Measurements from ENCODE around the gene GPRC5C. TPM values are rescaled to one million over a fixed set of nuclear protein-coding genes. Genes with fewer than 3 reads are reported as not detected.
A peak's percentile ranks its signal among the peaks of the same experiment; 100 is the strongest.

The GPRC5C gene
- total RNA-seq, 1 donor from 2014 or later: 13.5 TPM

- Histone ChIP-seq H3F3A (ENCODE audit: low read depth) (peaks cover 38% of the 10 kb centered on the region), H3K4me2 (peak overlapping the region; percentile 94), H3K4me3 (no peak overlapping the region), H3K27me3 (peaks cover 38% of the 10 kb centered on the region), H3K9ac (no peak overlapping the region), H3K36me3 (no peaks in the 10 kb centered on the region), H3K9me3 (ENCODE audit: low read depth) (no peaks in the 10 kb centered on the region), H3K27ac (no peak overlapping the region), H2AFZ (replicated peaks) (peak overlapping the region; percentile 16), H3K79me2 (ENCODE audit: low read depth) (no peaks in the 10 kb centered on the region), H4K20me1 (ENCODE audit: low read depth) (peaks cover 8% of the 10 kb centered on the region), H3K4me1 (peaks cover 30% of the 10 kb centered on the region)
- peaks cover 25% of the 10 kb centered on the region for H3K27me3 Mint-ChIP-seq (ENCODE audit: insufficient read depth, low read depth)
- TF ChIP-seq EZH2phosphoT487 (IDR thresholded peaks at IDR 0.05): no peak
- TF ChIP-seq EZH2 (IDR thresholded peaks at IDR 0.05): no peak
- TF ChIP-seq CTCF (IDR thresholded peaks at IDR 0.05): no peak
- no peaks in the 10 kb centered on the region for H3K36me3 Mint-ChIP-seq
- no peaks in the 10 kb centered on the region for H3K9me3 Mint-ChIP-seq
- H3K4me3 Mint-ChIP-seq: peak overlapping the region; percentile 30
- H3K4me1 Mint-ChIP-seq: peaks cover 54% of the 10 kb centered on the region
- peak overlapping the region; percentile 81 for H3K27ac Mint-ChIP-seq
- DNase-seq (ENCODE audit: low spot score): no peak
Observed at GRCh38 chr17:74455821-74456220, 23.9 kb downstream of the GPRC5C start.

GRCh38 chr17:74457146-74457819, 25.4 kb downstream of the GPRC5C start:
- peak overlapping the region; percentile 88 for H2AFZ ChIP-seq (replicated peaks)

GRCh38 chr17:74457820-74458166, 25.9 kb downstream of the GPRC5C start:
- H3K36me3 Mint-ChIP-seq: no peaks in the 10 kb centered on the region
- no peak for DNase-seq (ENCODE audit: low spot score)
- Histone ChIP-seq H3K9me3 (ENCODE audit: low read depth) (no peaks in the 10 kb centered on the region), H3K4me3 (no peak overlapping the region), H4K20me1 (ENCODE audit: low read depth) (peaks cover 4% of the 10 kb centered on the region), H3K4me2 (no peak overlapping the region), H2AFZ (replicated peaks) (peak overlapping the region; percentile 88), H3K36me3 (no peaks in the 10 kb centered on the region), H3K79me2 (ENCODE audit: low read depth) (no peaks in the 10 kb centered on the region), H3K27me3 (peaks cover 21% of the 10 kb centered on the region), H3K27ac (no peak overlapping the region), H3K4me1 (peaks cover 29% of the 10 kb centered on the region), H3F3A (ENCODE audit: low read depth) (peaks cover 28% of the 10 kb centered on the region), H3K9ac (no peak overlapping the region)
- TF ChIP-seq CTCF (IDR thresholded peaks at IDR 0.05): no peak
- no peak for TF ChIP-seq EZH2phosphoT487 (IDR thresholded peaks at IDR 0.05)
- no peak for TF ChIP-seq EZH2 (IDR thresholded peaks at IDR 0.05)
- no peaks in the 10 kb centered on the region for H3K9me3 Mint-ChIP-seq
- peaks cover 37% of the 10 kb centered on the region for H3K4me1 Mint-ChIP-seq
- no peak overlapping the region for H3K4me3 Mint-ChIP-seq
- H3K27me3 Mint-ChIP-seq (ENCODE audit: insufficient read depth, low read depth): peaks cover 12% of the 10 kb centered on the region
- H3K27ac Mint-ChIP-seq: peak overlapping the region; percentile 85

More at GRCh38 chr17:74457146-74457819, 25.4 kb downstream of the GPRC5C start:
- H3K27ac ChIP-seq: no peak overlapping the region
- peaks cover 32% of the 10 kb centered on the region for H3F3A ChIP-seq (ENCODE audit: low read depth)
- Mint-ChIP-seq H3K4me3 (no peak overlapping the region), H3K27me3 (ENCODE audit: insufficient read depth, low read depth) (peaks cover 17% of the 10 kb centered on the region), H3K4me1 (peaks cover 42% of the 10 kb centered on the region), H3K36me3 (no peaks in the 10 kb centered on the region), H3K9me3 (no peaks in the 10 kb centered on the region), H3K27ac (peak overlapping the region; percentile 85)
- peak; percentile 89 for DNase-seq (ENCODE audit: low spot score)
- peaks cover 30% of the 10 kb centered on the region for H3K4me1 ChIP-seq
- no peaks in the 10 kb centered on the region for H3K36me3 ChIP-seq
- peaks cover 26% of the 10 kb centered on the region for H3K27me3 ChIP-seq
- H3K9ac ChIP-seq: no peak overlapping the region
- H3K4me3 ChIP-seq: no peak overlapping the region
- H3K4me2 ChIP-seq: no peak overlapping the region
- H3K79me2 ChIP-seq (ENCODE audit: low read depth): no peaks in the 10 kb centered on the region
- H4K20me1 ChIP-seq (ENCODE audit: low read depth): peaks cover 8% of the 10 kb centered on the region
- TF ChIP-seq EZH2 (IDR thresholded peaks at IDR 0.05) (no peak), CTCF (IDR thresholded peaks at IDR 0.05) (peak; percentile 98), EZH2phosphoT487 (IDR thresholded peaks at IDR 0.05) (no peak)
- no peaks in the 10 kb centered on the region for H3K9me3 ChIP-seq (ENCODE audit: low read depth)
